ENCODE data around the gene CXCR6. TPM values are rescaled to one million over a fixed set of nuclear protein-coding genes. Genes with fewer than 3 reads are reported as not detected.
A peak's percentile ranks its signal among the peaks of the same experiment; 100 is the strongest.

The CXCR6 gene
- polyA plus RNA-seq, 2 of the 4 experiments (the other 2 are of a cell fraction) = not detected

DNA sequence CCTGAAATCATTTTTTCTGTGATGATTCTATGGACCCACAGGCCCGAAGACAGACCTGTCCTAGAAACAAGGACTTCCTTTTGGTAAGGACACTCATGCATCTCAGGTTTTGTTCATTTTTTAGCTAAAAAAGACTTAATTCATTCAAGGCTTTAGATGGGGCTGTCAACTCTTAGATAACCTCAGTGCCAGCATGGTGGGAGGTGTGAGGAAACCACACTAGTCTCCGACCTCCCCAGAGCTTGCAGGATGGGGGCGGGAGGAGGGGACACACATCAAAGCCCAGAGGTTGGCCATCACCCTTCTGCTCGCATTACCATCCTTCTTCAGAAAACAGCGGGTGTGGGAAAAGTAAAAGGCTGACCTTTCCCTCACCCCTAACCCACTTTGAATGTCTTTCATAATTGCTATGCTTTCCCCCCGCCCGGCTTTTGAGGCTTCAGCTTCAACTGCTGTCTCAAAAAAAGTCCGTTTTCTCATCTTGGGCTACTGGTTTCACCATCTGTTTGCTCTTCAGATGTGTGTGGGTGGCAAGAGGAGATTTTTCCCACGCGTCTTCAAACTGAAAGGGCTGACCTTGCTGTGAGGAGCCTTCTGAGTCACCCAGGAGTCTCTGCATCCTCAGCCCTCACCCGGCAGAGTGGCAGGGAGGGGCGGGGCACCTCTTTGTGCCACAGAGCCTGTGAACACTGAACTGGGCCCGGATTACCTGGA is 27.6 kb upstream of the CXCR6 start:
- 66% methylated on average over 11 of the region's 13 CpGs for WGBS (ENCODE audit: missing lambda C conversion rate)
- no peak overlapping the region for H3K4me3 ChIP-seq
- TF ChIP-seq GATA3 (IDR thresholded peaks at IDR 0.05; ENCODE audit: borderline replicate concordance) = no peak
- TF ChIP-seq, protein P1, sequence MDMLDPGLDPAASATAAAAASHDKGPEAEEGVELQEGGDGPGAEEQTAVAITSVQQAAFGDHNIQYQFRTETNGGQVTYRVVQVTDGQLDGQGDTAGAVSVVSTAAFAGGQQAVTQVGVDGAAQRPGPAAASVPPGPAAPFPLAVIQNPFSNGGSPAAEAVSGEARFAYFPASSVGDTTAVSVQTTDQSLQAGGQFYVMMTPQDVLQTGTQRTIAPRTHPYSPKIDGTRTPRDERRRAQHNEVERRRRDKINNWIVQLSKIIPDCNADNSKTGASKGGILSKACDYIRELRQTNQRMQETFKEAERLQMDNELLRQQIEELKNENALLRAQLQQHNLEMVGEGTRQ (IDR thresholded peaks at IDR 0.05) = no peak
- no peak for TF ChIP-seq SREBF2 (IDR thresholded peaks at IDR 0.05)
- TF ChIP-seq, protein P2, sequence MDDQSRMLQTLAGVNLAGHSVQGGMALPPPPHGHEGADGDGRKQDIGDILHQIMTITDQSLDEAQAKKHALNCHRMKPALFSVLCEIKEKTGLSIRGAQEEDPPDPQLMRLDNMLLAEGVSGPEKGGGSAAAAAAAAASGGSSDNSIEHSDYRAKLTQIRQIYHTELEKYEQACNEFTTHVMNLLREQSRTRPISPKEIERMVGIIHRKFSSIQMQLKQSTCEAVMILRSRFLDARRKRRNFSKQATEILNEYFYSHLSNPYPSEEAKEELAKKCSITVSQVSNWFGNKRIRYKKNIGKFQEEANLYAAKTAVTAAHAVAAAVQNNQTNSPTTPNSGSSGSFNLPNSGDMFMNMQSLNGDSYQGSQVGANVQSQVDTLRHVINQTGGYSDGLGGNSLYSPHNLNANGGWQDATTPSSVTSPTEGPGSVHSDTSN (IDR thresholded peaks at IDR 0.05) = no peak
- TF ChIP-seq HEYL (CRISPR knock-in tag; IDR thresholded peaks at IDR 0.05) = no peak
- no peak for TF ChIP-seq RCOR1 (IDR thresholded peaks at IDR 0.05; ENCODE audit: low read depth, low read length)
- no peak for TF ChIP-seq CBX8 (IDR thresholded peaks at IDR 0.05)
- TF ChIP-seq RFX5 (IDR thresholded peaks at IDR 0.05) = no peak
- no peak for TF ChIP-seq NR3C1 (IDR thresholded peaks at IDR 0.05)
- TF ChIP-seq, protein P3, sequence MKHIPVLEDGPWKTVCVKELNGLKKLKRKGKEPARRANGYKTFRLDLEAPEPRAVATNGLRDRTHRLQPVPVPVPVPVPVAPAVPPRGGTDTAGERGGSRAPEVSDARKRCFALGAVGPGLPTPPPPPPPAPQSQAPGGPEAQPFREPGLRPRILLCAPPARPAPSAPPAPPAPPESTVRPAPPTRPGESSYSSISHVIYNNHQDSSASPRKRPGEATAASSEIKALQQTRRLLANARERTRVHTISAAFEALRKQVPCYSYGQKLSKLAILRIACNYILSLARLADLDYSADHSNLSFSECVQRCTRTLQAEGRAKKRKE (CRISPR knock-in tag; IDR thresholded peaks at IDR 0.05; ENCODE audit: low read depth) = no peak
- TF ChIP-seq MYC (IDR thresholded peaks at IDR 0.05; ENCODE audit: borderline replicate concordance, low read length) = no peak
- TF ChIP-seq, protein P4, sequence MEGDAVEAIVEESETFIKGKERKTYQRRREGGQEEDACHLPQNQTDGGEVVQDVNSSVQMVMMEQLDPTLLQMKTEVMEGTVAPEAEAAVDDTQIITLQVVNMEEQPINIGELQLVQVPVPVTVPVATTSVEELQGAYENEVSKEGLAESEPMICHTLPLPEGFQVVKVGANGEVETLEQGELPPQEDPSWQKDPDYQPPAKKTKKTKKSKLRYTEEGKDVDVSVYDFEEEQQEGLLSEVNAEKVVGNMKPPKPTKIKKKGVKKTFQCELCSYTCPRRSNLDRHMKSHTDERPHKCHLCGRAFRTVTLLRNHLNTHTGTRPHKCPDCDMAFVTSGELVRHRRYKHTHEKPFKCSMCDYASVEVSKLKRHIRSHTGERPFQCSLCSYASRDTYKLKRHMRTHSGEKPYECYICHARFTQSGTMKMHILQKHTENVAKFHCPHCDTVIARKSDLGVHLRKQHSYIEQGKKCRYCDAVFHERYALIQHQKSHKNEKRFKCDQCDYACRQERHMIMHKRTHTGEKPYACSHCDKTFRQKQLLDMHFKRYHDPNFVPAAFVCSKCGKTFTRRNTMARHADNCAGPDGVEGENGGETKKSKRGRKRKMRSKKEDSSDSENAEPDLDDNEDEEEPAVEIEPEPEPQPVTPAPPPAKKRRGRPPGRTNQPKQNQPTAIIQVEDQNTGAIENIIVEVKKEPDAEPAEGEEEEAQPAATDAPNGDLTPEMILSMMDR (IDR thresholded peaks at IDR 0.05) = no peak
- TF ChIP-seq, protein P5, sequence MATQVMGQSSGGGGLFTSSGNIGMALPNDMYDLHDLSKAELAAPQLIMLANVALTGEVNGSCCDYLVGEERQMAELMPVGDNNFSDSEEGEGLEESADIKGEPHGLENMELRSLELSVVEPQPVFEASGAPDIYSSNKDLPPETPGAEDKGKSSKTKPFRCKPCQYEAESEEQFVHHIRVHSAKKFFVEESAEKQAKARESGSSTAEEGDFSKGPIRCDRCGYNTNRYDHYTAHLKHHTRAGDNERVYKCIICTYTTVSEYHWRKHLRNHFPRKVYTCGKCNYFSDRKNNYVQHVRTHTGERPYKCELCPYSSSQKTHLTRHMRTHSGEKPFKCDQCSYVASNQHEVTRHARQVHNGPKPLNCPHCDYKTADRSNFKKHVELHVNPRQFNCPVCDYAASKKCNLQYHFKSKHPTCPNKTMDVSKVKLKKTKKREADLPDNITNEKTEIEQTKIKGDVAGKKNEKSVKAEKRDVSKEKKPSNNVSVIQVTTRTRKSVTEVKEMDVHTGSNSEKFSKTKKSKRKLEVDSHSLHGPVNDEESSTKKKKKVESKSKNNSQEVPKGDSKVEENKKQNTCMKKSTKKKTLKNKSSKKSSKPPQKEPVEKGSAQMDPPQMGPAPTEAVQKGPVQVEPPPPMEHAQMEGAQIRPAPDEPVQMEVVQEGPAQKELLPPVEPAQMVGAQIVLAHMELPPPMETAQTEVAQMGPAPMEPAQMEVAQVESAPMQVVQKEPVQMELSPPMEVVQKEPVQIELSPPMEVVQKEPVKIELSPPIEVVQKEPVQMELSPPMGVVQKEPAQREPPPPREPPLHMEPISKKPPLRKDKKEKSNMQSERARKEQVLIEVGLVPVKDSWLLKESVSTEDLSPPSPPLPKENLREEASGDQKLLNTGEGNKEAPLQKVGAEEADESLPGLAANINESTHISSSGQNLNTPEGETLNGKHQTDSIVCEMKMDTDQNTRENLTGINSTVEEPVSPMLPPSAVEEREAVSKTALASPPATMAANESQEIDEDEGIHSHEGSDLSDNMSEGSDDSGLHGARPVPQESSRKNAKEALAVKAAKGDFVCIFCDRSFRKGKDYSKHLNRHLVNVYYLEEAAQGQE (IDR thresholded peaks at IDR 0.05) = no peak
- TF ChIP-seq, protein P6, sequence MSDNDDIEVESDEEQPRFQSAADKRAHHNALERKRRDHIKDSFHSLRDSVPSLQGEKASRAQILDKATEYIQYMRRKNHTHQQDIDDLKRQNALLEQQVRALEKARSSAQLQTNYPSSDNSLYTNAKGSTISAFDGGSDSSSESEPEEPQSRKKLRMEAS (IDR thresholded peaks at IDR 0.05) = no peak
- no peak for TF ChIP-seq SMC3 (IDR thresholded peaks at IDR 0.05)
- TF ChIP-seq ZC3H11A (IDR thresholded peaks at IDR 0.05) = no peak
- TF ChIP-seq ZFP36 (IDR thresholded peaks at IDR 0.05; ENCODE audit: borderline replicate concordance, partially characterized antibody) = no peak
- TF ChIP-seq JUN (IDR thresholded peaks at IDR 0.05) = no peak
- TF ChIP-seq NPAS2 (CRISPR knock-in tag; IDR thresholded peaks at IDR 0.05; ENCODE audit: borderline replicate concordance) = no peak
- no peak for TF ChIP-seq TFCP2L1 (CRISPR knock-in tag; IDR thresholded peaks at IDR 0.05)
- ChIA-PET CTCF (interaction anchor here (1.1 kb wide), 1 partner anchor 23 kb away, joined by 4 read pairs; no protein-coding TSS in a partner anchor), POLR2A (no interaction called here)
- H3K4me1 ChIP-seq = no peaks in the 10 kb centered on the region; the same call in 2 of the 3 replicates
- no peak overlapping the region for H3K4me2 ChIP-seq
- no peak overlapping the region for H3K27ac ChIP-seq
- no peaks in the 10 kb centered on the region for H3K9me3 ChIP-seq
- peak; percentile 16 to 44 for DNase-seq (ENCODE audit: low read depth in 1 of 2, low spot score in 1 of 2)
- no peak for FAIRE-seq
- ATAC-seq = peak; percentile 61 to 64; a peak in 4 of 6 replicates
